ENCODE data around the gene GLIS1. TPM values are rescaled to one million over a fixed set of nuclear protein-coding genes. Genes with fewer than 3 reads are reported as not detected.

Gene GLIS1
- total and polyA plus RNA-seq, 5 donors from 2014 or later: not detected

DNA sequence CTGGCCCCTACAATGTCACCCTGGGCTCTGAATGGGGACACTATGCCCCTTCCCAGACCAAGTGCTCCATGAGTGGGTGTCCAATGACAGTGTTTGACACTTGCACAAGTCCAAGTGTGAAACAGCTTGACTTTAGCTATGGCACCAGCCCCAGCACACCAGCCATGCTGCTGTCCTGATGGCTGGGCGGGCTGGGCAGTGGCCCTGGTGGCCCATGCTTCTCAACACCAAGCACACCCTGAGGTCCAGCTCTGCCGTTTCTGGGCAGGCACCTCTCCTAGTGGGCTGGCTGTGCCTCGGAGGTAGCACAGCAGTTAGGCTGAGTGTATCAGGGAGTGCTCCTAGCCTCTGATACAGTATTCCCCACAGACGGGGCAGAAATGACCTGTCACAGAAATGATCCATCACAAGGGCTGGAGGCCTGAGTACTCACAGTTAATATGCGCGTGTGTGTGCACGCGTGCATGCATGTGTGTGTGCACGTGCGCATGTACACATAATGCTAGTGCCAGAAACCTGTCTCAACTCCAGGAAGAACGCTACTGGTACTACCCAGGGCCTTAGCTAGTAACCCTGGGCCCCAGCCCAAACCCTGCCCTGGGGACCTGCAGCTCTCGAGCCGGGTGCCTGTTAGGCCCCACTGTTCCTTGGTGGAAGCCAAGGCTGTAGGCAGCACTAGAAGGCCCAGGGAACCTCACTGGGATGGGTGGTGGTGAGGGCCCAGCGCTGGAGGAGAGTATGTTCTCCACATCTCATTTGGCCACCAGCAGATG is 145.8 kb downstream of the GLIS1 start:
- peaks cover 0 to 2% (median 0%) of the 10 kb centered on the region in 7 donors for H3K9me3 Mint-ChIP-seq
- no peak overlapping the region for H3K4me3 Mint-ChIP-seq
- H3K36me3 Mint-ChIP-seq: no peaks in the 10 kb centered on the region
- H3K27ac ChIP-seq (ENCODE audit: insufficient read depth, low read length, poor library complexity, severe bottlenecking): no peak overlapping the region
- no peaks in the 10 kb centered on the region for H3K9me3 ChIP-seq (ENCODE audit: control insufficient read depth in 2 of 2, low read length in 2 of 2)
- H3K4me1 Mint-ChIP-seq: peaks cover 0 to 3% (median 0%) of the 10 kb centered on the region in 4 donors
- no peaks in the 10 kb centered on the region for H3K27me3 ChIP-seq (ENCODE audit: control insufficient read depth, insufficient read depth, low read length)
- no peak overlapping the region for H3K27ac Mint-ChIP-seq
- H3K36me3 ChIP-seq (ENCODE audit: control insufficient read depth, insufficient read depth, low read length): no peaks in the 10 kb centered on the region
- DNase-seq: no peak
- no peak overlapping the region for H3K4me3 ChIP-seq (ENCODE audit: low read depth, low read length)
- H3K4me1 ChIP-seq (ENCODE audit: control insufficient read depth, insufficient read depth, low read length, poor library complexity, severe bottlenecking): no peaks in the 10 kb centered on the region
- no peaks in the 10 kb centered on the region for H3K27me3 Mint-ChIP-seq
- no peak for ATAC-seq (ENCODE audit: low read depth in 2 of 2)

DNA sequence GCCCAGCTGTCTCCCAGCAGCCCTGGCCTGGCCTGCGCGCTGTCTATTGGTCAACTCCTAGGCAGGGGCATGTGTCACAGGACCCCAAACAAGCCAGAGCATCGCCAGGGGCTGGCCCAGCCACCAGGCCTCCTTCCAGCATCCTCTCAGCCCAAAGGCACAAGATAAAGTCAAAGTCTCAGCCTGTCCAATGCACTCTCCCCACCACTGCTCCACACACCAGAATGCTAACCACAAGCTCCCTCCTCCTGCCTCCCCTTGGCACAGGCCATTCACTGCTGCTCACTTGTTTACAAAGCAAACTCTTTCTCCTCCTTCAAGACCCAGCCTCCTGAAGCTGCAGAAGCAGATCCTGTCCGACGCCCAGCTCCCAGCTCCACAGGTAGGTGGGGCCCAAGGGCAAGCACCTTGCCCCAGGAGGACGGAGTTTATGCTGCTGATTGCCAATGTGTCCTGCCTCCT is 146.4 kb downstream of the GLIS1 start:
- peaks cover 0 to 2% (median 0%) of the 10 kb centered on the region in 7 donors for H3K9me3 Mint-ChIP-seq
- DNase-seq (no peak), ATAC-seq (ENCODE audit: low read depth in 2 of 2) (no peak)
- peaks cover 0 to 3% (median 0%) of the 10 kb centered on the region in 4 donors for H3K4me1 Mint-ChIP-seq
- Histone ChIP-seq H3K4me1 (ENCODE audit: control insufficient read depth, insufficient read depth, low read length, poor library complexity, severe bottlenecking) (no peaks in the 10 kb centered on the region), H3K4me3 (ENCODE audit: low read depth, low read length) (no peak overlapping the region), H3K27me3 (ENCODE audit: control insufficient read depth, insufficient read depth, low read length) (no peaks in the 10 kb centered on the region), H3K27ac (ENCODE audit: insufficient read depth, low read length, poor library complexity, severe bottlenecking) (no peak overlapping the region), H3K36me3 (ENCODE audit: control insufficient read depth, insufficient read depth, low read length) (no peaks in the 10 kb centered on the region), H3K9me3 (ENCODE audit: control insufficient read depth in 2 of 2, low read length in 2 of 2) (no peaks in the 10 kb centered on the region)
- H3K36me3 Mint-ChIP-seq: no peaks in the 10 kb centered on the region
- no peak overlapping the region for H3K4me3 Mint-ChIP-seq
- H3K27ac Mint-ChIP-seq: no peak overlapping the region
- H3K27me3 Mint-ChIP-seq: no peaks in the 10 kb centered on the region

DNA sequence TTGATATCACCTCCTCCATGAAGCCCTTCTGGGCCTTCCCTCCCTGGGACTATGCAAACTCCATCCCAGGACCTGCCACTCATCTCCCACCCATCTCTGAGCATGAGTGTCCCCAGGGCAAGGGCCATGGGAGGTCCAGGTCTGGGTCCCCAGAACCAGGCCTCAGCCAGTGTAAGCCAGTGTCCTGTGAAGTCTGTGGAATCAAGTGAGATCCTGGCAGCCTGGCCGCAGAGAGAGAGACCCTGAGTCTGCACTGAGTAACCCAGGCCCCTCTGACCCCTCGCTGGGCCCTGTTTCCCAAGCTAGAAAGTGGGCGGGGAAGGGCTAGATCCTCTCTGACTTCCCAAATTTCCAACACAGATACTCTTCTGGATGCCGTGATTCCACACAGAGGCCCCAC is 147.0 kb downstream of the GLIS1 start:
- H3K27ac Mint-ChIP-seq: no peak overlapping the region
- Histone ChIP-seq H3K9me3 (ENCODE audit: control insufficient read depth in 2 of 2, low read length in 2 of 2) (no peaks in the 10 kb centered on the region), H3K27ac (ENCODE audit: insufficient read depth, low read length, poor library complexity, severe bottlenecking) (no peak overlapping the region), H3K4me1 (ENCODE audit: control insufficient read depth, insufficient read depth, low read length, poor library complexity, severe bottlenecking) (no peaks in the 10 kb centered on the region), H3K36me3 (ENCODE audit: control insufficient read depth, insufficient read depth, low read length) (no peaks in the 10 kb centered on the region), H3K4me3 (ENCODE audit: low read depth, low read length) (no peak overlapping the region), H3K27me3 (ENCODE audit: control insufficient read depth, insufficient read depth, low read length) (no peaks in the 10 kb centered on the region)
- DNase-seq (no peak), ATAC-seq (ENCODE audit: low read depth in 2 of 2) (no peak)
- no peaks in the 10 kb centered on the region for H3K27me3 Mint-ChIP-seq
- no peak overlapping the region for H3K4me3 Mint-ChIP-seq
- H3K9me3 Mint-ChIP-seq: peaks cover 0 to 2% (median 0%) of the 10 kb centered on the region in 7 donors
- H3K36me3 Mint-ChIP-seq: no peaks in the 10 kb centered on the region
- H3K4me1 Mint-ChIP-seq: peaks cover 0 to 3% (median 0%) of the 10 kb centered on the region in 4 donors

DNA sequence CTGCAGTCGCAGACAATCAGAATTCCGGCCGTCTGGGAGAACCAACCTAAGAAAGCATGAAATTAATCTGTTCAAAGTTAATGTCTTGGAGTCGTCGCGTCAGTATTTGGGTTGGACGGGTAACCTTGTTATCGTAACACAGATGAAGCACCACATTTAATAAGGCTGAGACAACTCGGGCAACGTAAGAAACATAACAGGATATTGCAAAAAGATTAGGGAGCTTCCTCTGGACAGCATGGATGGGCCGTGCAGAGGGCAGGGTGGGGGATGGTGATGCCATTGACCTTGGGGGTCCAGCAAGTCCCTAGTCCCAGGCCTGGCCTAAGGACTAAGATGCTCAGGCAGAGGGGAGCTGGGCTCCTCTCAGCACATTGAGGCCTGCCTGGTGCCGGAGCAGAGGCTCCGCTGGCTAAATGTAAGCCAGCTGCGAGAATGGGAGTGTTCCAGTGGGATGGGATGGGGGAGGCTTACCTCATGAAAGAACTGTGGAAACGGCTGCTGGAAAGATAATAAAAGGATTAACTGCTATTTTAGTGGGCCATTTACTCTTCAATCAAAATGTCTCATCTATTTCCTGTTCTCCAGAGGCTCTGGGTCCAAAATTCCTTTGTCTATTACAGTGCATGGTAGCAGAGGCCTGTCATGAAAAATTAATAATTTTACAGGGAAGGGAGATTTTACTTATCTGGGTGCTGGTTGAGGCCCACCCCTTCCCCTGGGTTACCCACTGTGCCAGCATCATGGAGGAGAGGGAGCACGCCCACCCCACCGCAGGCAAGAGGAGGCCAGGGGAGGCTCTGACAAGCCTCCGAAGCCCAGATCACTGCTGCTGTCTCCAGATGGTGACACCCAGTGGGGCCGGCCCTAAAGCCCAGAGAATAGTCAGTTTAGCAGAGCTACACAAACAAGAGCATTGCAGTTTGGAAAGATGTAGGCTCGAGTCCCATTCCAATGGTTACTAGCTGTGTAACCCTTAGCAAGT is 148.1 kb downstream of the GLIS1 start:
- H3K27ac ChIP-seq (ENCODE audit: insufficient read depth, low read length, poor library complexity, severe bottlenecking): no peak overlapping the region
- H3K4me3 Mint-ChIP-seq: no peak overlapping the region
- no peaks in the 10 kb centered on the region for H3K36me3 Mint-ChIP-seq
- peaks cover 0 to 3% (median 0%) of the 10 kb centered on the region in 4 donors for H3K4me1 Mint-ChIP-seq
- H3K9me3 Mint-ChIP-seq: peaks cover 0 to 2% (median 0%) of the 10 kb centered on the region in 7 donors
- DNase-seq (no peak), ATAC-seq (ENCODE audit: low read depth in 2 of 2) (no peak)
- H3K27me3 ChIP-seq (ENCODE audit: control insufficient read depth, insufficient read depth, low read length): no peaks in the 10 kb centered on the region
- H3K36me3 ChIP-seq (ENCODE audit: control insufficient read depth, insufficient read depth, low read length): no peaks in the 10 kb centered on the region
- no peaks in the 10 kb centered on the region for H3K4me1 ChIP-seq (ENCODE audit: control insufficient read depth, insufficient read depth, low read length, poor library complexity, severe bottlenecking)
- no peaks in the 10 kb centered on the region for H3K9me3 ChIP-seq (ENCODE audit: control insufficient read depth in 2 of 2, low read length in 2 of 2)
- H3K27ac Mint-ChIP-seq: no peak overlapping the region
- H3K27me3 Mint-ChIP-seq: no peaks in the 10 kb centered on the region
- H3K4me3 ChIP-seq (ENCODE audit: low read depth, low read length): no peak overlapping the region

DNA sequence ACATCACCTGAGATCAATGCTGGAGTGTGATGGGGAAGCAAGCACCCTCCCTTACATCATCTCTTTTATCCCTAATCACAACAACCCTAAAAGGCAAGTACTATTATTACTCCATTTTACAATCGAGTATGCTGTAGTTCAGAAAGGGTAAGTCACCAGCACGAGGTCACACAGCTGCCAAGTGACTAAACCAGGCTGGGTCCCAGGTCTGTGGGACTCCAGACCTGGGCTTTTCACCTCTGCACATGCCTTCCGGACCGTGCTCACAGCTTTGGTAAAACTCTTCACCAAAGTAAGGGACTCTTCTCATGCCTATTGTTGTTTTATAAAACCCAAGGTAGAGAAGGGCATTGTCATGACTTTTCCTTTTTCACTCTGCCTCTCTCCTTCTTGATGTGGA is 148.9 kb downstream of the GLIS1 start:
- no peak for ATAC-seq (ENCODE audit: low read depth in 2 of 2)
- Mint-ChIP-seq H3K27me3 (no peaks in the 10 kb centered on the region), H3K4me1 (peaks cover 0 to 8% (median 2%) of the 10 kb centered on the region in 4 donors), H3K27ac (no peak overlapping the region), H3K9me3 (peaks cover 0 to 2% (median 0%) of the 10 kb centered on the region in 7 donors), H3K4me3 (no peak overlapping the region), H3K36me3 (no peaks in the 10 kb centered on the region)
- H3K27ac ChIP-seq (ENCODE audit: insufficient read depth, low read length, poor library complexity, severe bottlenecking): no peak overlapping the region
- H3K9me3 ChIP-seq (ENCODE audit: control insufficient read depth in 2 of 2, low read length in 2 of 2): no peaks in the 10 kb centered on the region
- peaks cover 4% of the 10 kb centered on the region for H3K4me1 ChIP-seq (ENCODE audit: control insufficient read depth, insufficient read depth, low read length, poor library complexity, severe bottlenecking)
- no peaks in the 10 kb centered on the region for H3K36me3 ChIP-seq (ENCODE audit: control insufficient read depth, insufficient read depth, low read length)
- H3K4me3 ChIP-seq (ENCODE audit: low read depth, low read length): no peak overlapping the region
- DNase-seq: no peak
- no peaks in the 10 kb centered on the region for H3K27me3 ChIP-seq (ENCODE audit: control insufficient read depth, insufficient read depth, low read length)

DNA sequence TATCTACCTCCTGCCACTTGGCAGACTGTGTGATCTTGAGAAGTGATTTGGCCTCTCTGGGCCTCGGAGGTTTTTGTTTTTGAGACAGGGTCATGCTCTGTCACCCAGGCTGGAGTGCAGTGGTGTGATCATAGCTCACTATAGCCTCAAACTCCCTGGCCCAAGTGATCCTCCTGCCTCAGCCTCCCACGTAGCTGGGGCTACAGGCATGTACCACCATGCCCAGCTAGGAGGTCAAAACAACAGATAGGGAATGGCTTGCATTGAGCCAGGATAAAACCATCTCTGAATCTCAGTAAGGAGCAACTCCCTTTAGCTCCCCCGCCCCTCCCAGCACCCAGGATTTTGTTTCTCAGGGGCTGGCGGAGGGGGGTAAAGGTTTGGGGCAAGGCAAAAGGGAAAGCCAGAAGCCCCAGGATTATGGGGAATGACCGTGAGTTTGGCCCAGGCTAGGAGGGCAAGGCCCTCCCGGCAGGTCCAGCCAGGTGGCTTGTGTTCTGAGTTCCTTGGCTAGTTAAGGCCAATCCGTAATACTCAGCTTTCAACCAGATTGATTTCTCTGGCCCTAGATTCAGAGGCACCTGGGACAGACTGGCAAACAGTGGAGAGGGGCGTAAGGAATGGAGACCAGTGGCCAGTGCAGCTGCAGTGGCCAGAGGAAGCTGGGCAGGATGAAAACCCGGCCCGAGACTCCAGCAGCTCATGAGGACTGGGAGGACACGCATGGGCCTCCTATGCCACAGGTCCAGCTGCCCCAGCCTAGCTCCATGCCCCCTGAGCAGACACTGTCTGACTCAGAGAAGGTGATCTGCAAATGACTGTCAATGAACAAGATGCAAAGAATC is 149.7 kb downstream of the GLIS1 start:
- Histone ChIP-seq H3K9me3 (ENCODE audit: control insufficient read depth in 2 of 2, low read length in 2 of 2) (no peaks in the 10 kb centered on the region), H3K27ac (ENCODE audit: insufficient read depth, low read length, poor library complexity, severe bottlenecking) (no peak overlapping the region), H3K36me3 (ENCODE audit: control insufficient read depth, insufficient read depth, low read length) (no peaks in the 10 kb centered on the region), H3K4me1 (ENCODE audit: control insufficient read depth, insufficient read depth, low read length, poor library complexity, severe bottlenecking) (peaks cover 5% of the 10 kb centered on the region), H3K4me3 (ENCODE audit: low read depth, low read length) (no peak overlapping the region), H3K27me3 (ENCODE audit: control insufficient read depth, insufficient read depth, low read length) (no peaks in the 10 kb centered on the region)
- Mint-ChIP-seq H3K4me1 (peaks cover 0 to 17% (median 7%) of the 10 kb centered on the region in 4 donors), H3K27me3 (no peaks in the 10 kb centered on the region), H3K4me3 (no peak overlapping the region), H3K36me3 (no peaks in the 10 kb centered on the region), H3K9me3 (peaks cover 0 to 2% (median 0%) of the 10 kb centered on the region in 7 donors), H3K27ac (no peak overlapping the region)
- DNase-seq (no peak), ATAC-seq (ENCODE audit: low read depth in 2 of 2) (no peak)
